Measurements from ENCODE around the gene HOMEZ. TPM values are rescaled to one million over a fixed set of nuclear protein-coding genes. Genes with fewer than 3 reads are reported as not detected.

The HOMEZ gene
- total and polyA plus RNA-seq, 2 of the 8 experiments (the other 6 are each of a cell fraction or from before 2014, with no cell fraction given) = 9.1 to 15.9 TPM

- H3K27me3 ChIP-seq (replicated peaks in 1 of 4; ENCODE audit: control insufficient read depth in 3 of 4, extremely low read depth in 1 of 4, insufficient read depth in 3 of 4, low read length in 3 of 4) = peaks cover 8 to 20% (median 18%) of the 10 kb centered on the region in 4 experiments
- no peak overlapping the region for H2BK15ac ChIP-seq (ENCODE audit: low read length)
- no peak overlapping the region for H2AK5ac ChIP-seq (ENCODE audit: low read depth, low read length)
- CTCF ChIA-PET (ENCODE audit: partially characterized antibody) = interaction anchor here (0.6 to 4.0 kb wide), 3 partner anchors 12 to 114 kb away, joined by 3 to 21 read pairs (median 3); no protein-coding TSS in a partner anchor
- peak overlapping the region; percentile 69 to 98 (median 78) for H3K4me3 ChIP-seq (ENCODE audit: extremely low read depth in 1 of 4, insufficient read depth in 2 of 4, low read depth in 3 of 4, low read length in 4 of 4)
- H3K23me2 ChIP-seq (ENCODE audit: low read depth, low read length) = peaks cover 7% of the 10 kb centered on the region; the same call in 1 of the 2 replicates
- no peak overlapping the region for H4K91ac ChIP-seq (replicated peaks; ENCODE audit: insufficient read length, low read length)
- H3K4me1 ChIP-seq (replicated peaks in 1 of 4; ENCODE audit: control insufficient read depth in 3 of 4, insufficient read depth in 4 of 4, low read length in 3 of 4) = peaks cover 0 to 4% (median 3%) of the 10 kb centered on the region in 4 experiments; a peak in 4 of 7 replicates
- no peak overlapping the region for H2BK12ac ChIP-seq (ENCODE audit: low read depth, low read length)
- H3K79me2 ChIP-seq (ENCODE audit: control insufficient read depth in 1 of 2, insufficient read depth in 2 of 2, low read length in 2 of 2) = peaks cover 0 to 5% of the 10 kb centered on the region in 2 experiments; a peak in 1 of 4 replicates
- no peak overlapping the region for H4K8ac ChIP-seq (ENCODE audit: extremely low read depth, insufficient read depth, low read length)
- no peak for DNase-seq (ENCODE audit: low read depth in 1 of 2, low spot score in 2 of 2)
- no peaks in the 10 kb centered on the region for H3K36me3 ChIP-seq (ENCODE audit: control insufficient read depth in 2 of 4, insufficient read depth in 4 of 4, low read length in 3 of 4)
- no peak overlapping the region for H2AFZ ChIP-seq (ENCODE audit: low read length)
- H3K23ac ChIP-seq (ENCODE audit: insufficient read length) = no peak overlapping the region
- H3K56ac ChIP-seq (replicated peaks; ENCODE audit: insufficient read length, low read depth, low read length) = no peak overlapping the region
- H3K4ac ChIP-seq (replicated peaks; ENCODE audit: insufficient read length, low read depth, low read length) = no peak overlapping the region
- H2BK5ac ChIP-seq (ENCODE audit: low read depth, low read length) = no peak overlapping the region
- H3K14ac ChIP-seq (ENCODE audit: insufficient read length) = no peak overlapping the region
- no peak overlapping the region for H2BK20ac ChIP-seq (ENCODE audit: low read length)
- peak overlapping the region; percentile 72 to 78 for H3K4me2 ChIP-seq (ENCODE audit: insufficient read depth in 1 of 2, low read depth in 2 of 2, low read length in 2 of 2)
- POLR2A ChIA-PET (ENCODE audit: partially characterized antibody) = interaction anchor here (0.7 to 1.9 kb wide), 3 partner anchors 10 to 21 kb away, joined by 3 to 8 read pairs (median 5); partner anchors contain the start of gene BCL2L2
- H2BK120ac ChIP-seq (replicated peaks; ENCODE audit: low read depth, low read length) = no peak overlapping the region
- 48% methylated on average over 9 of the region's 9 CpGs; no CpG with 5 or more reads in 1 of the 2 experiments for WGBS, 2 experiments (ENCODE audit: extremely low coverage in 1 of 2, insufficient coverage in 1 of 2, insufficient read length in 1 of 2, insufficient replicate concordance in 2 of 2, low coverage in 1 of 2, low lambda C conversion rate in 2 of 2, missing lambda C conversion rate in 1 of 2)
- no peak overlapping the region for H3K18ac ChIP-seq (ENCODE audit: extremely low read depth, low read length)
- H4K5ac ChIP-seq (ENCODE audit: insufficient read length, low read depth, low read length) = no peak overlapping the region
- no peaks in the 10 kb centered on the region for H3K9me3 ChIP-seq (ENCODE audit: insufficient read depth in 2 of 2, low read depth in 1 of 2, low read length in 1 of 2)
- FAIRE-seq = no peak
- H3K79me1 ChIP-seq (ENCODE audit: low read depth, low read length) = no peaks in the 10 kb centered on the region
- no peak overlapping the region for H3K27ac ChIP-seq (ENCODE audit: low read depth, low read length)
- H4K20me1 ChIP-seq (replicated peaks in 1 of 2; ENCODE audit: control insufficient read depth in 1 of 2, insufficient read depth in 2 of 2, low read length in 2 of 2) = peaks cover 2 to 8% of the 10 kb centered on the region in 2 experiments
- H3K9ac ChIP-seq (replicated peaks in 1 of 4; ENCODE audit: extremely low read depth in 1 of 4, low read depth in 3 of 4, low read length in 3 of 4) = no peak overlapping the region; a peak in 3 of 7 replicates
- TF ChIP-seq GTF2F1 (IDR thresholded peaks at IDR 0.05; ENCODE audit: borderline replicate concordance, low read depth, low read length) (no peak), SP2 (IDR thresholded peaks at IDR 0.05; ENCODE audit: low read length) (no peak), RAD21 (IDR thresholded peaks at IDR 0.05 in 1 of 2, conservative IDR thresholded peaks at IDR 0.05 in 1 of 2; ENCODE audit: low read depth in 2 of 2, low read length in 2 of 2) (no peak), CHD2 (IDR thresholded peaks at IDR 0.05; ENCODE audit: low read length) (no peak), SRF (IDR thresholded peaks at IDR 0.05; ENCODE audit: low read depth, low read length) (no peak), POLR2A (IDR thresholded peaks at IDR 0.05; ENCODE audit: control extremely low read depth in 1 of 2, low read depth in 2 of 2, low read length in 2 of 2) (no peak), CTCF (IDR thresholded peaks at IDR 0.05; ENCODE audit: control extremely low read depth in 1 of 3, insufficient read depth in 1 of 3, low read depth in 1 of 3, low read length in 3 of 3) (no peak)
Observed at GRCh38 chr14:23284654-23285529, 1.0 kb downstream of the HOMEZ start.

Data from H1 (cell line).